Anterior cingulate cortex (tissue), 58 donors: ENCODE results near the gene STIMATE.

ENCODE experiments used
- DNase-seq, 58 donors: peaks; one replicate each; lab custom pipeline; 2025; lab: John Stamatoyannopoulos, UW

Gene STIMATE

GRCh38 chr3:52872245-52872644 is 25.1 kb downstream of the STIMATE start:
- no peak for DNase-seq

- DNase-seq = no peak
Observed at GRCh38 chr3:52871761-52872160, 25.6 kb downstream of the STIMATE start.

GRCh38 chr3:52870471-52870870 is 26.9 kb downstream of the STIMATE start:
- no peak for DNase-seq

GRCh38 chr3:52866427-52866826 is 30.9 kb downstream of the STIMATE start:
- no peak for DNase-seq

GRCh38 chr3:52865994-52866393 is 31.4 kb downstream of the STIMATE start:
- DNase-seq = peak in 17 of 58 donors; percentile 15 to 72 (median 32)

GRCh38 chr3:52860424-52860768 is 37.0 kb downstream of the STIMATE start:
- no peak for DNase-seq

- no peak for DNase-seq
Observed at GRCh38 chr3:52859686-52860423, 37.5 kb downstream of the STIMATE start.

GRCh38 chr3:52857864-52858263 is 39.5 kb downstream of the STIMATE start:
- no peak for DNase-seq

GRCh38 chr3:52857133-52857532 is 40.2 kb downstream of the STIMATE start:
- no peak for DNase-seq

- DNase-seq = no peak
Observed at GRCh38 chr3:52856666-52857065, 40.7 kb downstream of the STIMATE start.

GRCh38 chr3:52854013-52854412 is 43.3 kb downstream of the STIMATE start:
- no peak for DNase-seq

GRCh38 chr3:52852419-52852818 is 44.9 kb downstream of the STIMATE start:
- DNase-seq = no peak

- peak in 6 of 58 donors; percentile 9 to 27 (median 18) for DNase-seq
Observed at GRCh38 chr3:52851348-52851747, 46.0 kb downstream of the STIMATE start.

- DNase-seq = no peak
Observed at GRCh38 chr3:52849656-52850055, 47.7 kb downstream of the STIMATE start.

GRCh38 chr3:52848617-52849016 is 48.7 kb downstream of the STIMATE start:
- DNase-seq = peak in 7 of 58 donors; percentile 11 to 59 (median 17)

GRCh38 chr3:52847726-52848125 is 49.6 kb downstream of the STIMATE start:
- no peak for DNase-seq

- no peak for DNase-seq
Observed at GRCh38 chr3:52847241-52847640, 50.1 kb downstream of the STIMATE start.

- DNase-seq = peak in 6 of 58 donors; percentile 17 to 31 (median 26)
Observed at GRCh38 chr3:52846432-52846965, 50.8 kb downstream of the STIMATE start.

- peak in 6 of 58 donors; percentile 15 to 44 (median 28) for DNase-seq
Observed at GRCh38 chr3:52845691-52846431, 51.5 kb downstream of the STIMATE start.

GRCh38 chr3:52845157-52845556 is 52.2 kb downstream of the STIMATE start:
- peak in 39 of 58 donors; percentile 7 to 63 (median 28) for DNase-seq

- DNase-seq = no peak
Observed at GRCh38 chr3:52844290-52844975, 52.9 kb downstream of the STIMATE start.
